Right cardiac atrium (tissue), 5 donors: Measurements from ENCODE around the gene KDM2B. TPM values are rescaled to one million over a fixed set of nuclear protein-coding genes. Genes with fewer than 3 reads are reported as not detected.

ENCODE experiments used
- ATAC-seq, 2 donors: fragments of 200-7000 bp; cut with Tn5 transposase; one replicate each; pipeline versions ENCODE4 v1.8.0 to v1.9.1; 2020; ENCODE audit warnings: moderate library complexity in 2 of 2, mild to moderate bottlenecking in 1 of 2
- DNase-seq, 3 donors: peaks; one replicate each; pipeline ENCODE4 v3.0.0-alpha.2; 2020
- H3K27ac ChIP-seq: one replicate; pipeline ENCODE4 v1.5.1; 2013; ENCODE audit warnings: mild to moderate bottlenecking, low read length, control low read depth, moderate library complexity
- H3K27me3 ChIP-seq: one replicate; pipeline ENCODE4 v1.6.1; 2013; ENCODE audit not compliant: control insufficient read depth, insufficient read depth
- H3K4me1 ChIP-seq: one replicate; pipeline ENCODE4 v1.6.1; 2013; ENCODE audit warnings: low read length; ENCODE audit not compliant: control insufficient read depth, insufficient read depth
- H3K4me3 ChIP-seq: one replicate; pipeline ENCODE4 v1.5.1; 2013; ENCODE audit warnings: low read length, control low read depth
- H3K9me3 ChIP-seq: one replicate; pipeline ENCODE4 v1.6.1; 2013; ENCODE audit warnings: low read length; ENCODE audit not compliant: control insufficient read depth
- whole genome bisulfite sequencing: extraction: QIAGEN DNeasy Blood & Tissue Kit; methylation state at CpG from one replicate; pipeline ENCODE4 v1.1.7; 2013; 5-methylcytosine and 5-hydroxymethylcytosine counted together
- intact Hi-C, 4 donors: fragments of 100-400 bp; cut with DNase I; formaldehyde crosslinking; loops; one replicate each; pipeline versions ENCODE4 v1.11.0 to v1.14.0; 2022 to 2023
- polyA plus RNA-seq: library from polyadenylated mRNA; stranded (reverse); fragments of 200-250 nt; gene quantifications from one replicate; pipeline ENCODE4 v1.2.3, GENCODE V29; 2013
- total RNA-seq, 4 donors: library from RNA; stranded (reverse); fragmentation: NEBNext Ultra II Directional; extraction: Animal tissue kit (Norgen Biotek cat#: 25700); gene quantifications; one replicate each; pipeline ENCODE4 v1.2.1, GENCODE V29; 2021
- donor health status: healthy with polysubstance abuse.
- donor health status: DM: no; HTN: yes; CAD: no.
- donor health status: DM: no; HTN: no; CAD: no.
- donor health status: DM: no; HTN: yes; CAD: no; lungs with severe emphysema.
- donor health status: DM: yes; HTN: yes; CAD: no.

The KDM2B gene
- total and polyA plus RNA-seq, 5 donors, result 6.1 to 16.0 (median 13.0) TPM

- Histone ChIP-seq H3K4me1 (no peaks in the 10 kb centered on the region), H3K4me3 (no peak overlapping the region), H3K27ac (no peak overlapping the region), H3K9me3 (no peaks in the 10 kb centered on the region), H3K27me3 (no peaks in the 10 kb centered on the region)
- intact Hi-C loops, result no loop called here
- WGBS, result 56% methylated on average over 4 of the region's 4 CpGs
- no peak for DNase-seq
- no peak for ATAC-seq
Measured at GRCh38 chr12:121468499-121468801, 112.4 kb downstream of the KDM2B start.

- Histone ChIP-seq H3K4me1 (no peaks in the 10 kb centered on the region), H3K27me3 (no peaks in the 10 kb centered on the region), H3K4me3 (peak overlapping the region; percentile 94), H3K27ac (peak overlapping the region; percentile 9), H3K9me3 (no peaks in the 10 kb centered on the region)
- WGBS, result 5% methylated on average over 48 of the region's 48 CpGs
- ATAC-seq, result peak; percentile 32 to 47
- no peak for DNase-seq
- intact Hi-C loops, result no loop called here
Measured at GRCh38 chr12:121467638-121468498, 113.0 kb downstream of the KDM2B start.

- WGBS, result under 1% methylated on average over 139 of the region's 139 CpGs
- intact Hi-C loops, result no loop called here
- H3K27ac ChIP-seq, result peak overlapping the region; percentile 71
- ATAC-seq (peak; percentile 96 to 98), DNase-seq (peak; percentile 92 to 98 (median 97))
- H3K4me1 ChIP-seq, result no peaks in the 10 kb centered on the region
- no peaks in the 10 kb centered on the region for H3K9me3 ChIP-seq
- peak overlapping the region; percentile 94 for H3K4me3 ChIP-seq
- H3K27me3 ChIP-seq, result no peaks in the 10 kb centered on the region
Measured at GRCh38 chr12:121466794-121467637, 113.8 kb downstream of the KDM2B start.

- 11% methylated on average over 70 of the region's 70 CpGs for WGBS
- intact Hi-C loops, result no loop called here
Measured at GRCh38 chr12:121465921-121466793, 114.7 kb downstream of the KDM2B start.

GRCh38 chr12:121464331-121464730, 116.5 kb downstream of the KDM2B start:
- no peak for ATAC-seq
- Histone ChIP-seq H3K4me3 (no peak overlapping the region), H3K27me3 (no peaks in the 10 kb centered on the region), H3K27ac (no peak overlapping the region), H3K4me1 (no peaks in the 10 kb centered on the region), H3K9me3 (no peaks in the 10 kb centered on the region)
- intact Hi-C loops, result no loop called here
- no peak for DNase-seq
- WGBS, result 95% methylated on average over 13 of the region's 13 CpGs

More at GRCh38 chr12:121465921-121466793, 114.7 kb downstream of the KDM2B start:
- DNase-seq (peak; percentile 31 to 65 (median 62)), ATAC-seq (no peak)
- H3K27me3 ChIP-seq, result no peaks in the 10 kb centered on the region
- H3K4me1 ChIP-seq, result no peaks in the 10 kb centered on the region
- H3K4me3 ChIP-seq, result peak overlapping the region; percentile 94
- H3K9me3 ChIP-seq, result no peaks in the 10 kb centered on the region
- H3K27ac ChIP-seq, result no peak overlapping the region

- 88% methylated on average over 5 of the region's 5 CpGs for WGBS
- no peaks in the 10 kb centered on the region for H3K9me3 ChIP-seq
- H3K4me1 ChIP-seq, result no peaks in the 10 kb centered on the region
- H3K27ac ChIP-seq, result no peak overlapping the region
- no peak for ATAC-seq
- H3K27me3 ChIP-seq, result no peaks in the 10 kb centered on the region
- no peak for DNase-seq
- intact Hi-C loops, result no loop called here
- H3K4me3 ChIP-seq, result no peak overlapping the region
Measured at GRCh38 chr12:121461048-121461447, 119.8 kb downstream of the KDM2B start.

GRCh38 chr12:121456551-121456950, 124.3 kb downstream of the KDM2B start:
- H3K27ac ChIP-seq, result no peak overlapping the region
- ATAC-seq, result no peak
- H3K9me3 ChIP-seq, result no peaks in the 10 kb centered on the region
- H3K4me3 ChIP-seq, result no peak overlapping the region
- DNase-seq, result no peak
- H3K4me1 ChIP-seq, result no peaks in the 10 kb centered on the region
- intact Hi-C loops, result no loop called here
- WGBS, result 75% methylated on average over 8 of the region's 8 CpGs
- no peaks in the 10 kb centered on the region for H3K27me3 ChIP-seq

GRCh38 chr12:121455766-121456420, 124.9 kb downstream of the KDM2B start:
- Histone ChIP-seq H3K4me3 (no peak overlapping the region), H3K27ac (no peak overlapping the region), H3K4me1 (no peaks in the 10 kb centered on the region), H3K9me3 (no peaks in the 10 kb centered on the region), H3K27me3 (no peaks in the 10 kb centered on the region)
- no peak for ATAC-seq
- WGBS, result 89% methylated on average over 23 of the region's 23 CpGs
- DNase-seq, result no peak
- intact Hi-C loops, result no loop called here

GRCh38 chr12:121454921-121455320, 125.9 kb downstream of the KDM2B start:
- intact Hi-C loops, result no loop called here
- no peak overlapping the region for H3K4me3 ChIP-seq
- no peak overlapping the region for H3K27ac ChIP-seq
- no peaks in the 10 kb centered on the region for H3K27me3 ChIP-seq
- 86% methylated on average over 6 of the region's 6 CpGs for WGBS
- H3K9me3 ChIP-seq, result no peaks in the 10 kb centered on the region
- no peak for ATAC-seq
- H3K4me1 ChIP-seq, result no peaks in the 10 kb centered on the region
- DNase-seq, result no peak

GRCh38 chr12:121453629-121454028, 127.2 kb downstream of the KDM2B start:
- DNase-seq, result peak in 1 of 3 donors; percentile 36
- no peaks in the 10 kb centered on the region for H3K9me3 ChIP-seq
- no peak overlapping the region for H3K4me3 ChIP-seq
- H3K4me1 ChIP-seq, result no peaks in the 10 kb centered on the region
- WGBS, result 87% methylated on average over 18 of the region's 18 CpGs
- intact Hi-C loops, result no loop called here
- H3K27me3 ChIP-seq, result no peaks in the 10 kb centered on the region
- ATAC-seq, result no peak
- no peak overlapping the region for H3K27ac ChIP-seq
